ENCODE data around the gene SLCO1A2.
"Not testable (repeated sequence)": the region's sequence is repeated elsewhere in the genome, so short reads cannot be mapped to it uniquely, and the experiment has no call there.

Gene SLCO1A2

DNA sequence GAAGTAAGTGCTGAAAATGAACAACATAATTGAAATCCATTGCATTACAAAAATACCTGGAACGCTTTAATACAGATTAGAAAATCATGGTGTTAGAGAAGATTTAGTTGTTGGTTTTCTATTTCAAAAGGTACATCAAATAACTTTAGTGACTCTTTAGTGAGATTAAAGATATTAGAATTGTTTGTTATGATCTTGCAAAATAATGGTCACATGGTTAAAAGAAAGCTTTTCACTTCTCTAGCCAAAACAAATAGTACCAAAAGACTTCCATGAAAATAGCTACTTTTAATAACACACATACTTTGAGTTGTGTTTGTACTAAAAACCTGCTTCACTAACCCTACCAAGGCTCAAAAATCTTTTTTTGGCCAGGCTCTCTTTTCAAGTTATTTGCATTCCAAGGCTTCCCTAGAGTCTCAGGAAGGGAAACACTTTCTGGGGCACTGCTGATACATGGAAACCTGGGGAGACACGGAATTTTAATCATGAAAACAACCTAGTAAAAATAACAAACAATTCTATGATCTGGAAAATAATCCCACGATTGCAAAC is at the start of gene SLCO1A2:
Gene SLCO1A2, minus strand, starts transcription at position 147 of the 555 bp plus-strand sequence. CDS start 270 bp downstream, outside the sequence.
- in situ Hi-C loops (cut with HindIII; ENCODE audit: low sequenced_read_pairs) = no loop called here

DNA sequence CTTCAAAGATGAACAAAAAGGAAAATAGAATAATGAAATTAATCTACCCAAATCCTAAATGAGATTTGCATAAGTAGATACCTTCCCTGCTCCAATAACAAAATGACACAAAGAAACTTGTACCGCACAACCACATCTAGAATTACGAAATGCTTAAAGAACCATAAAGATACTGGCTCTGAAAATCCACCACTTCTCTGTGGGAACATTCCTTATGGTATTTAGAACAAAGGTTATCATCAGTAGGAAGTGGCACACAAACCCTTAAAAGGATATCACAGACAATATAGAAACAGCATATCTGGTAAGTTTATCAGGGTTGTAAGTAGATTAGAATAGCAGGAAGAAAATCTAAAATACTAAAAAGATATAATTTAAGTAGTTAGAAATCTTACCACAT is 49.5 kb upstream of the SLCO1A2 start:
- in situ Hi-C loops (cut with HindIII; ENCODE audit: low sequenced_read_pairs) = no loop called here

- in situ Hi-C loops (cut with HindIII; ENCODE audit: low sequenced_read_pairs) = not testable (repeated sequence)
Measured at GRCh38 chr12:21381320-21381719, 46.6 kb upstream of the SLCO1A2 start.

DNA sequence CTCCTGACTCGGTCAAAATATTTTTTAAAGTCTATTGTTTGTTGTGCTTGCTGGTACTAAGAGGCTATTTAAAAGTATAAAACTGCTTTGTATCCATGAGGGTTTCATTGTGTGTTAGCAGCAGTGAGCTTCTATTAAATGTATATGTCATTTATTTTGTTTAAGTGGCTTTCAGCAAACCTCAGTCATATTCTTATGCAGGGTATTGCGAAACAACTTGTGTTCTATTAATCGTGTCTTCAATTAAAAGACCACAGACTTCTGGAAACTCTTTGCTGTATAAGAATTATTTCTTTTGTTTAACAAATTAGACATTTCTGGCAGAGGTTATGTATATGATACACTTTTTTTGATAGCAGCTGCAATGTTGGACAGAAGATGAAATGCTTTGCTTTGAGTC is 44.5 kb upstream of the SLCO1A2 start:
- in situ Hi-C loops (cut with HindIII; ENCODE audit: low sequenced_read_pairs) = no loop called here

DNA sequence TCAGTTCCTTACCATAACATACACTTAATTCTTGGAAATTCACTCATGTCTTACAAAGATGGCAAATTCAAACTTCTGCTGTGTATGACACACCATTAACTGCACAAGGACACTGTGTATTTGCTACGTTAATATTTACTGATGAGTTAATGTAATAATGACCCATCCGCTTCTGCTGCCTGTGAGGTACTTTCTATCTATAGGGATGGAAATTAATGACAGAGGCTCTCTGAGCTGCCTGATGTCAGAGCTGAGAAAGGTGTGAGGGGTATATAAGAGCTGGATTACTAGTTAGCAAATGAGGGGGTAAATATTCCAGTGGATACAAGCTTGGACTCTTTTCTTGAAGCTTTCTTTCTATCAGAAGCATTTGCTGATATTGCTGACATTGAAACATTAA is 37.9 kb upstream of the SLCO1A2 start, which contains the start of gene IAPP:
Gene IAPP, plus strand, starts transcription at position 301 of the 400 bp plus-strand sequence. CDS start 450 bp downstream, outside the sequence.
- in situ Hi-C loops (cut with HindIII; ENCODE audit: low sequenced_read_pairs) = no loop called here

- in situ Hi-C loops (cut with HindIII; ENCODE audit: low sequenced_read_pairs) = no loop called here
Measured at GRCh38 chr12:21370845-21371449, 36.2 kb upstream of the SLCO1A2 start.

- in situ Hi-C loops (cut with HindIII; ENCODE audit: low sequenced_read_pairs) = no loop called here
Measured at GRCh38 chr12:21369141-21369980, 34.6 kb upstream of the SLCO1A2 start.

DNA sequence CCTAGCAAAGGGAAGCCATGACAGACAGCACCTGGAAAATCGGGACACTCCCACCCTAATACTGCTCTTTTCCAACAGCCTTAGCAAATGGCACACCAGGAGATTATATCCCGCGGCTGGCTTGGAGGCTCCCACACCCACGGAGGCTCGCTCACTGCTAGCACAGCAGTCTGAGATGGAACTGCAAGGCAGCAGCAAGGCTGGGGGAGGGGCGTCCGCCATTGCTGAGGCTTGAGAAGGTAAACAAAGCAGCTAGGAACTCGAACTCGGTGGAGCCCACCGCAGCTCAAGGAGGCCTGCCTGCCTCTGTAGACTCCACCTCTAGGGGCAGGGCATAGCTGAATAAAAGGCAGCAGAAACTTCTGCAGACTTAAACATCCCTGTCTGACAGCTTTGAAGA is 25.9 kb upstream of the SLCO1A2 start:
- in situ Hi-C loops (cut with HindIII; ENCODE audit: low sequenced_read_pairs) = not testable (repeated sequence)

GRCh38 chr12:21354641-21355040 is 19.9 kb upstream of the SLCO1A2 start:
- in situ Hi-C loops (cut with HindIII; ENCODE audit: low sequenced_read_pairs) = no loop called here

DNA sequence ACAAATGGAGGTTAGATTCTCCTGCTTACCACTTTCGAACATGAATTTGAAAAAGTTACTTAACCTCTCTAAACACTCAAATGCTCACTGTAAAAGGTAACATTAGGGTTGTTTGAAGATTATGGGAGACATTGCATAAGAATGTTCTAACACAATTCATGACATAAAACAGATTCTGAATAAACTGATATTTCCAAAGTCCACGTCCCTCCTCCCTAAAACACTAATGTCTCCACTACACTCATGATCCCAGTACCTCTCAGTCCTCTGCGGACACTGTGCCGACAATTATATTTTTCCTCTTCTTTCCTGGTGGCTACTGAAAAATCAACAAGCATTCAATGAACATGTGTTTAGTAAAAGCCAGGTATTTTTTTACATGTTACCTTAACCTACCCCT is 19.2 kb upstream of the SLCO1A2 start:
- in situ Hi-C loops (cut with HindIII; ENCODE audit: low sequenced_read_pairs) = no loop called here

GRCh38 chr12:21353487-21353886 is 18.8 kb upstream of the SLCO1A2 start:
- in situ Hi-C loops (cut with HindIII; ENCODE audit: low sequenced_read_pairs) = no loop called here

GRCh38 chr12:21350975-21351374 is 16.3 kb upstream of the SLCO1A2 start:
- in situ Hi-C loops (cut with HindIII; ENCODE audit: low sequenced_read_pairs) = no loop called here

GRCh38 chr12:21346542-21347205 is 12.0 kb upstream of the SLCO1A2 start:
- in situ Hi-C loops (cut with HindIII; ENCODE audit: low sequenced_read_pairs) = no loop called here

DNA sequence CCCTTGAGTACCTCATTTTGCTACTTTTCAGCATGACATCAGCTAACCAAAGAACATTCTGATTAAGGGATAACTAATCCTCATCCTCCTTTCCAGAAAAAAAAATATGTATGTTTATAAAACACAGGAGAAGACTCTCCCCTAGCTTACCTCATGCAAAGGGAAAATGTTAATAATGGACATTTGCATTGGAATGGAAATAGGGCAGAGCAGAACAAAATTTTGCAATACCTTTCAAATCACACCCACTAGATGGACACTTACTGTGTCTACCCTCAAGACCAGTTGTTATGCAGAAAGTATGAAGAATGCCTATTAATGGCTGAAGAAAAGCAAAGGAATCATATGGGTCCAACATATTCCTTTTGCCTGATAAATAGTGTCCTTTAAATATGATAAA is 8.9 kb upstream of the SLCO1A2 start:
- in situ Hi-C loops (cut with HindIII; ENCODE audit: low sequenced_read_pairs) = no loop called here

DNA sequence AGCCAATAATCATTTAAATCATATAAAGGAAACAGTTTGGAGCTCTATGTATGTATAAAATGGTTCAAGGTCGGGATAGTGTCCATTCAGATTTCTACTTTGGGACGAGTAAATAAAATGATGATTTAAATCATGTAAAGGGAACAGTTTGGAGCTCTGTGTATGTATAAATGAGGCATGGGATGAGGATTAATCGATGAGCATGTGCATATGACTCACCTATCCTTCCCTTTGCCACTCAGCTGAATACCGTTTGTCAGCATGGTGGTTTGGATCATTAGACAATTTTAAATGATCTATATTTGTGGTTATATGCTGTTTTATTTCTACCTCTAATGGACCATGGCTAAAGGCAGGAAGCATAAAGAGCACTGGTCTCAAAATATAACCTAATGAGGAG is 7.1 kb upstream of the SLCO1A2 start:
- in situ Hi-C loops (cut with HindIII; ENCODE audit: low sequenced_read_pairs) = no loop called here

GRCh38 chr12:21340403-21340802 is 5.7 kb upstream of the SLCO1A2 start:
- in situ Hi-C loops (cut with HindIII; ENCODE audit: low sequenced_read_pairs) = no loop called here

GRCh38 chr12:21339921-21340320 is 5.2 kb upstream of the SLCO1A2 start:
- in situ Hi-C loops (cut with HindIII; ENCODE audit: low sequenced_read_pairs) = no loop called here

DNA sequence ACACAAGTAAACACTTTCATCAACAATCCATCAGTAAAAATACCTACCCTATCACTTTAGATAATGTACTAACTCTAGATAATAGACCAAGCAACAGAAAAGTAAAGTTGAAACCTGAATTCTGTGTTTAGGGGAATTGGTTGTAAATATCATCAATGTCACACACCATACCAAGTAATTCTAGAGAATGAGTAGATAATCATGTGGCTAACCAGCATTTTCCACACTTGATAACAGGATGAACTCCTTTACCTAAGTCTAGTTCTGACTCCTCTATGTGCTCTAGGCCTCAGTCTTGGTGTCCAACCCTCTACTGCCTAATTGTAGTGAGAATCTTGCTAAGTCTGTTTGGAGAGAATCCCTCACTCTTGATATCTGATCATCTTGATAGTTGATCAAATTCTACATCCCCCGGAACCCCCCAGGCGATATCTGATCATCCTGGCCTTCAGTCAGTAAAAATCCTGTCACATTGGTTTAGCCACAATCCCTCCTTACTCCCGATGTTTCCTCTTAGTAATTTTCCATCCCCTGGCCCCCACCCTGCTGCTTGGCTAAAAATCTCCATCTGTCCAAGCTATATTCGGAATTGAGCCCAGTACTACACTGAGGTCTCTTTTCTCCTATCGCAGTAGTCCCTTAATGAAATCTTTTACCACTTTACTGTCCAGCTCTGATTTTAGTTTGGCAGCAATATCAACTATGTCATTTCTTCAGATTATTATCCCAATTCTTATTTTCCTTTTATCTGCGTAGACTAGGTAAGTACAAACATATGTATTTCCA is 3.4 kb upstream of the SLCO1A2 start:
- in situ Hi-C loops (cut with HindIII; ENCODE audit: low sequenced_read_pairs) = no loop called here

GRCh38 chr12:21337453-21337852 is 2.7 kb upstream of the SLCO1A2 start:
- in situ Hi-C loops (cut with HindIII; ENCODE audit: low sequenced_read_pairs) = no loop called here

- in situ Hi-C loops (cut with HindIII; ENCODE audit: low sequenced_read_pairs) = no loop called here
Measured at GRCh38 chr12:21336656-21337055, 1.9 kb upstream of the SLCO1A2 start.
